H1 (cell line): ENCODE results near the gene OR2AG1. TPM values are rescaled to one million over a fixed set of nuclear protein-coding genes. Genes with fewer than 3 reads are reported as not detected.

Experiments used
- CTCF ChIA-PET: fragments of 300-600 bp; sonication (Branson Sonifier 250); formaldehyde crosslinking; loops from one replicate; lab custom pipeline; 2021; ENCODE audit not compliant: partially characterized antibody; lab: Charles Lee
- POLR2A ChIA-PET: fragments of 300-600 bp; sonication (Branson Sonifier 250); formaldehyde crosslinking; loops from one replicate; lab custom pipeline; 2021; ENCODE audit warnings: inconsistent platforms; ENCODE audit not compliant: partially characterized antibody; lab: Charles Lee
- DNase-seq, 2 experiments: peaks; one replicate each; pipeline versions ENCODE4 v3.0.0 to v3.0.0-alpha.2; 2010 to 2022; ENCODE audit warnings: low spot score in 2 of 2, low read depth in 1 of 2, mixed read lengths in 1 of 2
- FAIRE-seq: peaks from 2 replicates; lab custom pipeline; 2011; peaks lifted over from hg19 to GRCh38; lab: Jason Lieb, UNC
- H2AFZ ChIP-seq: 2 replicates; pipeline ENCODE4 v1.8.1; 2012; ENCODE audit warnings: low read length, inconsistent platforms
- H2AK5ac ChIP-seq: 2 replicates; pipeline ENCODE4 v1.6.1; 2013; ENCODE audit warnings: low read depth, low read length
- H2BK120ac ChIP-seq: replicated peaks from 2 replicates; pipeline ENCODE3; 2013; ENCODE audit warnings: low read depth, low read length, inconsistent platforms
- H2BK12ac ChIP-seq: 2 replicates; pipeline ENCODE4 v1.6.1; 2013; ENCODE audit warnings: low read depth, low read length
- H2BK15ac ChIP-seq: 2 replicates; pipeline ENCODE4 v1.6.1; 2013; ENCODE audit warnings: low read length
- H2BK20ac ChIP-seq: 2 replicates; pipeline ENCODE4 v1.6.1; 2013; ENCODE audit warnings: low read length
- H2BK5ac ChIP-seq: 2 replicates; pipeline ENCODE4 v1.6.1; 2013; ENCODE audit warnings: low read depth, low read length
- H3K14ac ChIP-seq: 2 replicates; pipeline ENCODE4 v1.6.1; 2013; ENCODE audit warnings: inconsistent platforms; ENCODE audit not compliant: insufficient read length
- H3K18ac ChIP-seq: 2 replicates; pipeline ENCODE4 v1.6.1; 2013; ENCODE audit warnings: low read length; ENCODE audit errors: extremely low read depth
- H3K23ac ChIP-seq: 2 replicates; pipeline ENCODE4 v1.6.1; 2013; ENCODE audit warnings: inconsistent platforms; ENCODE audit not compliant: insufficient read length
- H3K23me2 ChIP-seq: 2 replicates; pipeline ENCODE4 v1.6.1; 2013; ENCODE audit warnings: low read depth, low read length
- H3K27ac ChIP-seq: 2 replicates; pipeline ENCODE4 v1.6.1; 2011; ENCODE audit warnings: low read depth, low read length, inconsistent platforms
- H3K27me3 ChIP-seq, 4 experiments: replicated peaks in 1 of 4; 1 replicate in 1 of 4; 2 replicates in 3 of 4; pipeline versions ENCODE4 v1.6.1 to v1.8.1; 2011 to 2013; ENCODE audit warnings: low read length in 3 of 4, mild to moderate bottlenecking in 3 of 4, inconsistent platforms in 2 of 4, mixed read lengths in 2 of 4, moderate library complexity in 1 of 4; ENCODE audit not compliant: control insufficient read depth in 3 of 4, insufficient read depth in 3 of 4; ENCODE audit errors: extremely low read depth in 1 of 4
- H3K36me3 ChIP-seq, 4 experiments: 2 replicates each; pipeline versions ENCODE4 v1.6.1 to v1.8.1; 2011 to 2013; ENCODE audit warnings: mild to moderate bottlenecking in 4 of 4, low read length in 3 of 4, moderate library complexity in 2 of 4, control low read depth in 1 of 4, inconsistent platforms in 1 of 4; ENCODE audit not compliant: insufficient read depth in 4 of 4, control insufficient read depth in 2 of 4
- H3K4ac ChIP-seq: replicated peaks from 2 replicates; pipeline ENCODE3; 2013; ENCODE audit warnings: low read length, low read depth, mixed read lengths, inconsistent platforms; ENCODE audit not compliant: insufficient read length
- H3K4me1 ChIP-seq, 4 experiments: replicated peaks in 1 of 4; 1 replicate in 1 of 4; 2 replicates in 3 of 4; pipeline versions ENCODE4 v1.6.1 to v1.8.1; 2011 to 2013; ENCODE audit warnings: low read length in 3 of 4, inconsistent platforms in 2 of 4, mixed read lengths in 1 of 4; ENCODE audit not compliant: insufficient read depth in 4 of 4, control insufficient read depth in 3 of 4
- H3K4me2 ChIP-seq, 2 experiments: 2 replicates each; pipeline versions ENCODE4 v1.6.1 to v1.8.1; 2011 to 2013; ENCODE audit warnings: low read depth in 2 of 2, low read length in 2 of 2, control low read depth in 1 of 2, inconsistent platforms in 1 of 2, mild to moderate bottlenecking in 1 of 2; ENCODE audit not compliant: insufficient read depth in 1 of 2
- H3K4me3 ChIP-seq, 4 experiments: fragments of 200-600, 300-600 bp in 1 of 4; sonication (generic), shearing (Covaris generic), sonication (Bioruptor Twin) in 1 of 4; 2 replicates each; pipeline versions ENCODE4 v1.5.1 to v1.8.1; 2011 to 2016; ENCODE audit warnings: low read length in 4 of 4, low read depth in 3 of 4, control low read depth in 2 of 4, inconsistent platforms in 2 of 4, mild to moderate bottlenecking in 2 of 4, mixed read lengths in 1 of 4, moderate library complexity in 1 of 4; ENCODE audit not compliant: insufficient read depth in 2 of 4; ENCODE audit errors: extremely low read depth in 1 of 4
- H3K56ac ChIP-seq: replicated peaks from 2 replicates; pipeline ENCODE3; 2013; ENCODE audit warnings: low read depth, mild to moderate bottlenecking, mixed read lengths, low read length, inconsistent platforms; ENCODE audit not compliant: insufficient read length
- H3K79me1 ChIP-seq: 2 replicates; pipeline ENCODE4 v1.6.1; 2013; ENCODE audit warnings: low read depth, low read length, control low read depth
- H3K79me2 ChIP-seq, 2 experiments: 2 replicates each; pipeline versions ENCODE4 v1.6.1 to v1.8.1; 2012 to 2013; ENCODE audit warnings: low read length in 2 of 2, mild to moderate bottlenecking in 2 of 2, inconsistent platforms in 1 of 2; ENCODE audit not compliant: insufficient read depth in 2 of 2, control insufficient read depth in 1 of 2
- H3K9ac ChIP-seq, 4 experiments: replicated peaks in 1 of 4; 1 replicate in 1 of 4; 2 replicates in 3 of 4; pipeline versions ENCODE4 v1.6.1 to v1.8.1; 2011 to 2013; ENCODE audit warnings: low read depth in 3 of 4, low read length in 3 of 4, control low read depth in 2 of 4, mild to moderate bottlenecking in 2 of 4, moderate library complexity in 2 of 4, inconsistent platforms in 1 of 4; ENCODE audit errors: extremely low read depth in 1 of 4
- H3K9me3 ChIP-seq, 2 experiments: 2 replicates each; pipeline versions ENCODE4 v1.6.1 to v1.8.1; 2012 to 2013; ENCODE audit warnings: mild to moderate bottlenecking in 2 of 2, moderate library complexity in 2 of 2, control low read depth in 1 of 2, inconsistent platforms in 1 of 2, low read depth in 1 of 2, low read length in 1 of 2, mixed read lengths in 1 of 2; ENCODE audit not compliant: insufficient read depth in 2 of 2
- H4K20me1 ChIP-seq, 2 experiments: replicated peaks in 1 of 2; 2 replicates each; pipeline versions ENCODE3 to v1.8.1; 2011 to 2013; ENCODE audit warnings: inconsistent platforms in 2 of 2, low read length in 2 of 2, mild to moderate bottlenecking in 1 of 2; ENCODE audit not compliant: insufficient read depth in 2 of 2, control insufficient read depth in 1 of 2
- H4K5ac ChIP-seq: 2 replicates; pipeline ENCODE4 v1.6.1; 2013; ENCODE audit warnings: low read length, low read depth, mixed read lengths, inconsistent platforms; ENCODE audit not compliant: insufficient read length
- H4K8ac ChIP-seq: 2 replicates; pipeline ENCODE4 v1.8.0; 2013; ENCODE audit warnings: mild to moderate bottlenecking, moderate library complexity, low read length, inconsistent platforms; ENCODE audit not compliant: insufficient read depth; ENCODE audit errors: extremely low read depth
- H4K91ac ChIP-seq: replicated peaks from 2 replicates; pipeline ENCODE3; 2013; ENCODE audit warnings: low read length, mixed read lengths, inconsistent platforms; ENCODE audit not compliant: insufficient read length
- ASH2L ChIP-seq: fragments of 200-600, 300-600 bp; sonication (generic); IDR thresholded peaks from one replicate; pipeline ENCODE4 v1.7.1; 2017; ENCODE audit warnings: low read length
- BRCA1 ChIP-seq: IDR thresholded peaks from 2 replicates; pipeline ENCODE4 v1.6.1; 2012; ENCODE audit warnings: low read depth, low read length, improper control_type of control experiment
- CHD2 ChIP-seq: IDR thresholded peaks from 2 replicates; pipeline ENCODE4 v1.6.1; 2012; ENCODE audit warnings: low read length, improper control_type of control experiment
- KDM5A ChIP-seq: fragments of 200-600 bp; IDR thresholded peaks from 2 replicates; pipeline ENCODE4 v1.7.1; 2012; ENCODE audit warnings: mild to moderate bottlenecking, low read length, inconsistent platforms, mixed read lengths
- MAX ChIP-seq: IDR thresholded peaks from 2 replicates; pipeline ENCODE4 v1.6.1; 2012; ENCODE audit warnings: inconsistent platforms
- RNF2 ChIP-seq: fragments of 200-900, 300-1000 bp; sonication (generic); IDR thresholded peaks from 2 replicates; pipeline ENCODE4 v1.7.1; 2016; ENCODE audit warnings: borderline replicate concordance, low read depth, mild to moderate bottlenecking, antibody characterized with exemption, low read length; ENCODE audit not compliant: poor library complexity, severe bottlenecking; ENCODE audit errors: missing control alignments
- RXRA ChIP-seq: IDR thresholded peaks from 2 replicates; pipeline ENCODE4 v1.6.1; 2011; ENCODE audit warnings: low read depth, mild to moderate bottlenecking, low read length, moderate library complexity; ENCODE audit not compliant: insufficient read depth
- SIN3A ChIP-seq, 2 experiments: IDR thresholded peaks in 1 of 2; conservative IDR thresholded peaks in 1 of 2; 2 replicates each; pipeline ENCODE4 v1.6.1; 2011 to 2012; ENCODE audit warnings: low read length in 2 of 2, improper control_type of control experiment in 1 of 2, low read depth in 1 of 2, mild to moderate bottlenecking in 1 of 2
- SRF ChIP-seq: IDR thresholded peaks from 2 replicates; pipeline ENCODE4 v1.6.1; 2011; ENCODE audit warnings: mild to moderate bottlenecking, low read depth, low read length, moderate library complexity
- TAF1 ChIP-seq: IDR thresholded peaks from 2 replicates; pipeline ENCODE4 v1.6.1; 2011; ENCODE audit warnings: mild to moderate bottlenecking, low read depth, low read length
- TBP ChIP-seq: IDR thresholded peaks from 2 replicates; pipeline ENCODE4 v1.6.1; 2011; ENCODE audit warnings: low read depth, low read length, improper control_type of control experiment
- TCF12 ChIP-seq: IDR thresholded peaks from 2 replicates; pipeline ENCODE4 v1.6.1; 2011; ENCODE audit warnings: low read depth, mild to moderate bottlenecking, low read length
- YY1 ChIP-seq: IDR thresholded peaks from 2 replicates; pipeline ENCODE4 v1.6.1; 2011; ENCODE audit warnings: low read depth, mild to moderate bottlenecking, low read length
- WGBS, 2 experiments: shearing (Covaris generic) in 1 of 2; methylation state at CpG; one replicate each; pipeline versions ENCODE4 v1.1.6 to v1.1.7; 2013 to 2015; ENCODE audit warnings: low lambda C conversion rate in 2 of 2, mixed read lengths in 2 of 2, inconsistent platforms in 1 of 2, low coverage in 1 of 2, missing lambda C conversion rate in 1 of 2; ENCODE audit not compliant: insufficient replicate concordance in 2 of 2, insufficient coverage in 1 of 2, insufficient read length in 1 of 2; ENCODE audit errors: extremely low coverage in 1 of 2, missing lambda C conversion rate in 1 of 2; 5-methylcytosine and 5-hydroxymethylcytosine counted together
- polyA plus RNA-seq, 7 experiments: library from polyadenylated mRNA; depleted of rRNA in 3 of 7; stranded (reverse) in 5 of 7; unstranded in 2 of 7; fragments of >200 nt in 5 of 7; fragments of 200-250 nt in 2 of 7; gene quantifications; 1 replicate in 5 of 7; 2 replicates in 1 of 7; 4 replicates in 1 of 7; pipeline versions ENCODE4 v1.2.1 to v1.2.3, GENCODE V29; 2011 to 2013; ENCODE audit warnings: missing spikeins in 2 of 7, mixed read lengths in 2 of 7
- total RNA-seq: library from RNA; stranded (reverse); fragmentation: NEBNext Ultra II Directional; extraction: Animal tissue kit (Norgen Biotek cat#: 25700); gene quantifications from 2 replicates; pipeline ENCODE4 v1.2.1, GENCODE V29; 2021
- TF ChIP-seq, protein P1 (sequence below): IDR thresholded peaks from 2 replicates; pipeline ENCODE4 v1.6.1; 2012; ENCODE audit warnings: inconsistent platforms

Gene OR2AG1
- total and polyA plus RNA-seq, 2 of the 8 experiments (the other 6 are each of a cell fraction or from before 2014, with no cell fraction given) = not detected

- Histone ChIP-seq H3K79me2 (no peaks in the 10 kb centered on the region), H3K79me1 (no peaks in the 10 kb centered on the region), H2BK15ac (no peak overlapping the region), H3K9ac (no peak overlapping the region), H4K5ac (no peak overlapping the region), H3K27me3 (no peaks in the 10 kb centered on the region), H3K36me3 (no peaks in the 10 kb centered on the region), H3K23ac (no peak overlapping the region), H3K4me2 (no peak overlapping the region), H3K4me3 (no peak overlapping the region), H4K91ac (no peak overlapping the region), H3K56ac (no peak overlapping the region), H4K20me1 (no peaks in the 10 kb centered on the region), H4K8ac (no peak overlapping the region), H3K18ac (no peak overlapping the region), H2BK20ac (no peak overlapping the region), H2AFZ (no peak overlapping the region), H3K9me3 (no peaks in the 10 kb centered on the region), H3K23me2 (no peaks in the 10 kb centered on the region), H3K14ac (no peak overlapping the region), H2AK5ac (no peak overlapping the region), H3K27ac (no peak overlapping the region), H3K4me1 (no peaks in the 10 kb centered on the region), H2BK12ac (no peak overlapping the region), H2BK5ac (no peak overlapping the region), H3K4ac (no peak overlapping the region), H2BK120ac (no peak overlapping the region)
- FAIRE-seq = no peak
- no peak for DNase-seq
- ChIA-PET CTCF (interaction anchor here (1.2 to 2.1 kb wide), 3 partner anchors 10 to 264 kb away, joined by 3 to 11 read pairs (median 4); no protein-coding TSS in a partner anchor), POLR2A (no interaction called here)
- WGBS, 2 experiments = 63% methylated on average over 1 of the region's 1 CpG; no CpG with 5 or more reads in 1 of the 2 experiments
- no peak for TF ChIP-seq RXRA
- TF ChIP-seq SRF = no peak
- no peak for TF ChIP-seq RNF2
- TF ChIP-seq, protein P1, sequence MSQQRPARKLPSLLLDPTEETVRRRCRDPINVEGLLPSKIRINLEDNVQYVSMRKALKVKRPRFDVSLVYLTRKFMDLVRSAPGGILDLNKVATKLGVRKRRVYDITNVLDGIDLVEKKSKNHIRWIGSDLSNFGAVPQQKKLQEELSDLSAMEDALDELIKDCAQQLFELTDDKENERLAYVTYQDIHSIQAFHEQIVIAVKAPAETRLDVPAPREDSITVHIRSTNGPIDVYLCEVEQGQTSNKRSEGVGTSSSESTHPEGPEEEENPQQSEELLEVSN = no peak
- TF ChIP-seq KDM5A = no peak
- no peak for TF ChIP-seq TAF1
- TF ChIP-seq ASH2L = no peak
- no peak for TF ChIP-seq TBP
- no peak for TF ChIP-seq YY1
- no peak for TF ChIP-seq SIN3A (conservative IDR thresholded peaks at IDR 0.05 in 1 of 2, IDR thresholded peaks at IDR 0.05 in 1 of 2; ENCODE audit: low read depth in 1 of 2, low read length in 2 of 2)
- TF ChIP-seq BRCA1 = no peak
- no peak for TF ChIP-seq TCF12
- TF ChIP-seq MAX = no peak
- TF ChIP-seq CHD2 = no peak
These were observed 51.2 kb downstream of the OR2AG1 start for GRCh38 chr11:6834021-6834420.
